ENCODE results near the gene ZMIZ1. TPM values are rescaled to one million over a fixed set of nuclear protein-coding genes. Genes with fewer than 3 reads are reported as not detected.

ZMIZ1 gene
- total RNA-seq, 1 experiment from 2014 or later = 34.2 TPM

DNA sequence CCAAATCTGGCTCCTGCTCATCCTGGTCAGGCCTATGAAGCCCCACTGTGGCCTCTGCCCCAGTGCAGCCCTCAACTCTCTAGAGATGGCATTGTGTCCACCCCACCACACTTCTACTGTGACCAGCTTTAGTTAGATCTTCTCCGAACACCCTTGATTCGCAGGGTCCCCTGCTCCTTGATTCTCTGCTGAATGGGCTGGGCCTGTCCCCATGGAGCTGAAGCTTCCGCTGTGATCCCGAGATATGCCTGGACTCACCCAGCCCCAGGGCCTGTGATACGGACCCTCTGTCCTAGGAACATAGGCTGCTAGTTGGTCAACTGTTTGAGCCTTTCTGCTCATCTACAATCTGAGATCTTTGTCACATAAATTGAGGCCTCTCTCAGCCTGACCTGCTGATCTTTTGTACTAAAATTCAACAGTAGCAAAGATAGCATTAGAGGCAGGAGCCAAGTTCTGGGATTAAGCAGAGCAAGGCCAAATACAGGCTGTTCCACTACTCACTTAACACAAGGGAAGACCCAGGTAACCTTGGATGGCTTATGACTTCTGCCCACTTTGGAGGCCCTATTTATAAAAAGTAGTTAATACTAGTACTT is 272.0 kb downstream of the ZMIZ1 start:
- in situ Hi-C loops (cut with HindIII; ENCODE audit: low pct_unique_long_range_greater_than_20kb, low sequenced_read_pairs) = no loop called here
- TF ChIP-seq TCF7L2 (IDR thresholded peaks at IDR 0.05; ENCODE audit: low read depth, low read length) (no peak), CTCF (IDR thresholded peaks at IDR 0.05) (no peak), SIN3A (IDR thresholded peaks at IDR 0.05; ENCODE audit: borderline replicate concordance, insufficient read depth, low read depth, low read length) (no peak), POLR2AphosphoS5 (IDR thresholded peaks at IDR 0.05; ENCODE audit: low read depth, low read length) (no peak)
- TF ChIP-seq, protein P1, sequence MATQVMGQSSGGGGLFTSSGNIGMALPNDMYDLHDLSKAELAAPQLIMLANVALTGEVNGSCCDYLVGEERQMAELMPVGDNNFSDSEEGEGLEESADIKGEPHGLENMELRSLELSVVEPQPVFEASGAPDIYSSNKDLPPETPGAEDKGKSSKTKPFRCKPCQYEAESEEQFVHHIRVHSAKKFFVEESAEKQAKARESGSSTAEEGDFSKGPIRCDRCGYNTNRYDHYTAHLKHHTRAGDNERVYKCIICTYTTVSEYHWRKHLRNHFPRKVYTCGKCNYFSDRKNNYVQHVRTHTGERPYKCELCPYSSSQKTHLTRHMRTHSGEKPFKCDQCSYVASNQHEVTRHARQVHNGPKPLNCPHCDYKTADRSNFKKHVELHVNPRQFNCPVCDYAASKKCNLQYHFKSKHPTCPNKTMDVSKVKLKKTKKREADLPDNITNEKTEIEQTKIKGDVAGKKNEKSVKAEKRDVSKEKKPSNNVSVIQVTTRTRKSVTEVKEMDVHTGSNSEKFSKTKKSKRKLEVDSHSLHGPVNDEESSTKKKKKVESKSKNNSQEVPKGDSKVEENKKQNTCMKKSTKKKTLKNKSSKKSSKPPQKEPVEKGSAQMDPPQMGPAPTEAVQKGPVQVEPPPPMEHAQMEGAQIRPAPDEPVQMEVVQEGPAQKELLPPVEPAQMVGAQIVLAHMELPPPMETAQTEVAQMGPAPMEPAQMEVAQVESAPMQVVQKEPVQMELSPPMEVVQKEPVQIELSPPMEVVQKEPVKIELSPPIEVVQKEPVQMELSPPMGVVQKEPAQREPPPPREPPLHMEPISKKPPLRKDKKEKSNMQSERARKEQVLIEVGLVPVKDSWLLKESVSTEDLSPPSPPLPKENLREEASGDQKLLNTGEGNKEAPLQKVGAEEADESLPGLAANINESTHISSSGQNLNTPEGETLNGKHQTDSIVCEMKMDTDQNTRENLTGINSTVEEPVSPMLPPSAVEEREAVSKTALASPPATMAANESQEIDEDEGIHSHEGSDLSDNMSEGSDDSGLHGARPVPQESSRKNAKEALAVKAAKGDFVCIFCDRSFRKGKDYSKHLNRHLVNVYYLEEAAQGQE (IDR thresholded peaks at IDR 0.05; ENCODE audit: insufficient read depth in 1 of 2, low read depth in 2 of 2, low read length in 1 of 2) = no peak

GRCh38 chr10:79342295-79342761 is 273.6 kb downstream of the ZMIZ1 start:
- H3K27me3 ChIP-seq (ENCODE audit: control insufficient read depth, insufficient read depth, low read length) = no peaks in the 10 kb centered on the region
- ATAC-seq = no peak
- no TSS peak for BruUV-seq (replicated peaks)
- TF ChIP-seq SIN3A (IDR thresholded peaks at IDR 0.05; ENCODE audit: borderline replicate concordance, insufficient read depth, low read depth, low read length) (no peak), CTCF (IDR thresholded peaks at IDR 0.05) (no peak), TCF7L2 (IDR thresholded peaks at IDR 0.05; ENCODE audit: low read depth, low read length) (no peak), POLR2AphosphoS5 (IDR thresholded peaks at IDR 0.05; ENCODE audit: low read depth, low read length) (no peak)
- TF ChIP-seq, protein P1 (IDR thresholded peaks at IDR 0.05; ENCODE audit: insufficient read depth in 1 of 2, low read depth in 2 of 2, low read length in 1 of 2) = no peak
- H3K4me1 ChIP-seq (ENCODE audit: control insufficient read depth, insufficient read depth, low read length) = peaks cover 5% of the 10 kb centered on the region
- no peak overlapping the region for H3K4me3 ChIP-seq (ENCODE audit: low read depth in 2 of 2, low read length in 2 of 2)
- POLR2A ChIA-PET = interaction anchor here (0.6 kb wide), 1 partner anchor 114 kb away, joined by 7 read pairs; no protein-coding TSS in a partner anchor
- intact Hi-C loops (cut with micrococcal nuclease; ENCODE audit: unreplicated experiment) = no loop called here
- no peaks in the 10 kb centered on the region for H3K36me3 ChIP-seq (ENCODE audit: control insufficient read depth, insufficient read depth, low read length)
- H3K27ac ChIP-seq (ENCODE audit: low read length) = no peak overlapping the region
- in situ Hi-C loops (cut with HindIII; ENCODE audit: low pct_unique_long_range_greater_than_20kb, low sequenced_read_pairs) = no loop called here
- no peak for DNase-seq (ENCODE audit: low read depth, low spot score)
- no peaks in the 10 kb centered on the region; the same call in 1 of the 2 replicates for H3K9me3 ChIP-seq (ENCODE audit: control insufficient read depth, insufficient read depth, low read depth, low read length)
- CTCF ChIA-PET = no interaction called here

More for the DNA sequence above, 272.0 kb downstream of the ZMIZ1 start:
- no peaks in the 10 kb centered on the region for H3K27me3 ChIP-seq (ENCODE audit: control insufficient read depth, insufficient read depth, low read length)
- H3K36me3 ChIP-seq (ENCODE audit: control insufficient read depth, insufficient read depth, low read length) = no peaks in the 10 kb centered on the region
- ChIA-PET POLR2A (no interaction called here), CTCF (no interaction called here)
- no peaks in the 10 kb centered on the region; the same call in 1 of the 2 replicates for H3K9me3 ChIP-seq (ENCODE audit: control insufficient read depth, insufficient read depth, low read depth, low read length)
- no TSS peak for BruUV-seq (replicated peaks)
- no peak overlapping the region for H3K4me3 ChIP-seq (ENCODE audit: low read depth in 2 of 2, low read length in 2 of 2)
- DNase-seq (ENCODE audit: low read depth, low spot score) = no peak
- no peak for ATAC-seq
- intact Hi-C loops (cut with micrococcal nuclease; ENCODE audit: unreplicated experiment) = no loop called here
- H3K4me1 ChIP-seq (ENCODE audit: control insufficient read depth, insufficient read depth, low read length) = no peaks in the 10 kb centered on the region
- no peak overlapping the region for H3K27ac ChIP-seq (ENCODE audit: low read length)
